Measurements from ENCODE around the gene MUC13.

The MUC13 gene

GRCh38 chr3:124895756-124896155 is 38.8 kb downstream of the MUC13 start:
- DNase-seq = no peak

DNA sequence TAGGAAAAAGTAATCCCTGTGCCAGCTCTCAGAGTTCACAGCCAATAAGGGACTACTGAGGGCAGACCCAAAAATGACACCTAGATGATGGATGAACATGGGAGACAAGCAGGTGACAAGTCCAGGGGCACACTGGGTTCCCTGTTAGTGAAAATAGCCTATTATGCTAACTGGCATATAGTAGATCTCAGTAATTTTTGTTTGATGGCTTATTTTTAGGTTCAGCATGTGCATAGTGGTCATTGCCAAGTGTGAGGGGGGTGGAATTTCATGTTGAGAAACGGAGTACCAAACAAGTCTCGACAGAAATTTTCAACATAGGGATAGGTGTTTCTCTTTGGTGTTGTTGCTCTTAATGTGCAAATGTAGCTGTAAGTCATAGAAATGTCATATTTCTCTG is 41.0 kb downstream of the MUC13 start:
- no peak for DNase-seq

DNA sequence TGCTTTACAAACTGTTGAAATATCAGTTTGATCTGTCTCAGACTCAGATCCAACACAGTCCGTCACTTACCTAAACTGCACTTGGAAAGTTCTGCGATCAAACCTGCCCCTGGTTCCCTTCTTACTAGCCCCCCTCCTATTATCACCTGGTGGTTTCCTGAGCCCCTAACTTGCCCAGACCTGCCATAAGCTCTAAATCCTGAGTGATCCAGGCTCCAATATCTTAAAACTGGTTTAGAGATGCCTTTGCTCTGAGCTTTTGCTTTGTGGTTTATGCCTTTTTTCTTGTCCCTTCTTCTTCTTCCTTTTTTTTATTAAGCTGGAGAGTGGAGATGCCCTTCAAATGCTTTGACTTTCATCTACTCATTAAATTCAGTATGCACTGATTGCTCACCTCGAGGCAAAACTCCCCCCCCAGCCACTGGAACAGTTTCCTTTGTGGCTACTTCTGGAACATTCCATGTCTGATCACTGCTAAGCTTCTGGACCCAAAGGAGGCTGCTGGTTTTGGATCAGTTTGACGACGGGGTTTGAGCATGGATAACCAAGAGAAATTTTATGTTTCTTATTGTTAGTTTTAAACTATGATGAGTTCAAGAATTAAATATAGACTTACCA is 43.9 kb downstream of the MUC13 start:
- no peak for DNase-seq

DNA sequence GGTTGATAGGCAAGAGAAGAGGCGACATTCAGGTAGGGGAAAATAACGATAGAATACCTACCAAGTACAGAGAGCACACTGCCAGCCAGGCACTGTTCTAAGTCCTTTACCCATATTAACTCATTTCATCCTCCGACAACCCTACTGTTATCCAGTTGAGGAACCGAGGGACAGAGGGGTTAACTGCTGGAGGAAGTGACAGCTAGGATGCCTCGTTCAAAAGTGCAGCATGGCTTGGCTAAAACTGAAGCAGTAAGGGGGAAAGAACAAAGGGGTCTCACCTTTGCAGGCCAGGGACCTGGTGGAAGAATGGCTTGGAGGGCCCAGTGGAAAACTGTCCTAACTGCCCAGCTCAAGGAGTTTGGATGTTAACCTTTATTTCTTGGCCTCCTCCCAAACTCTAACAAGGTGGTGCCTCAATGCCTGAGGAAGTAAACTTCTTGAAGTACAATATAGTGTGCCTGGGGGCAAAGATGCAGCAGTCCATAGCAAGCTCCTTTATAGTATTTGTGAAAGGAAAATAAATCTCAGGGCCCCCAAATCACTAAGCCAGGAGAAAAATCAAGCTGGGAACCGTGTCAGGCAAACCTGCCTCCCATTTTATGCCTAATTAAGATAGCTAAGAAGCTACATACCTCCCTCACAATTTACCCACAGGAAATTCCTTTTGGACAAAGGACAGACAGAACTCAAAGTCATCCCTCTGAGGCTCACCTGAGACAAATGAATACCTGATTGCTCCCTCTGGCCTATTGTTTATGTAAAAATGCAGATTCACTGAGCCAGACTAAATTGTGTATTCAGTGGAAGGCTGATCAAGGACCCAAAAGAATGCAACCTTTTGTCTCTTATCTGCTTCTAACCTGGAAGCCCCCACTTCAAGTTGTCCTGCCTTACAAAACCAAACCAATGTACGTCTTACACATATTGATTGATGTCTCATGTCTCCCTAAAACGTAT is 45.8 kb downstream of the MUC13 start:
- no peak for DNase-seq

DNA sequence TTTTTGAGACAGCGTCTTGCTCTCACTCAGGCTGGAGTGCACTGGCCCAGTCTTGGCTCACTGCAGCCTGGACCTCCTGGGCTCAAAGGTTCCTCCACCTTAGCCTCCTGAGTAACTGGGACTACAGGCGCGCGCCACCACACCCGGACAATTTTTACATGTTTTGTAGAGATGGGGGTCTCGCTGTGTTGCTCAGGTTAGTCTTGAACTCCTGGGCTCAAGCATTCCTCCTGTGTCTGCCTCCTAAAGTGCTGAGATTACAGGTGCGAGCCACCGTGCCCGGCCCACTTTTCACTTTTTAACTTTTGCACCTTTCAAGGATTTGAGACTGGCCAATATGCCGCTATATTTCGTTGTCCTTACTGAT is 46.6 kb downstream of the MUC13 start:
- no peak for DNase-seq

DNA sequence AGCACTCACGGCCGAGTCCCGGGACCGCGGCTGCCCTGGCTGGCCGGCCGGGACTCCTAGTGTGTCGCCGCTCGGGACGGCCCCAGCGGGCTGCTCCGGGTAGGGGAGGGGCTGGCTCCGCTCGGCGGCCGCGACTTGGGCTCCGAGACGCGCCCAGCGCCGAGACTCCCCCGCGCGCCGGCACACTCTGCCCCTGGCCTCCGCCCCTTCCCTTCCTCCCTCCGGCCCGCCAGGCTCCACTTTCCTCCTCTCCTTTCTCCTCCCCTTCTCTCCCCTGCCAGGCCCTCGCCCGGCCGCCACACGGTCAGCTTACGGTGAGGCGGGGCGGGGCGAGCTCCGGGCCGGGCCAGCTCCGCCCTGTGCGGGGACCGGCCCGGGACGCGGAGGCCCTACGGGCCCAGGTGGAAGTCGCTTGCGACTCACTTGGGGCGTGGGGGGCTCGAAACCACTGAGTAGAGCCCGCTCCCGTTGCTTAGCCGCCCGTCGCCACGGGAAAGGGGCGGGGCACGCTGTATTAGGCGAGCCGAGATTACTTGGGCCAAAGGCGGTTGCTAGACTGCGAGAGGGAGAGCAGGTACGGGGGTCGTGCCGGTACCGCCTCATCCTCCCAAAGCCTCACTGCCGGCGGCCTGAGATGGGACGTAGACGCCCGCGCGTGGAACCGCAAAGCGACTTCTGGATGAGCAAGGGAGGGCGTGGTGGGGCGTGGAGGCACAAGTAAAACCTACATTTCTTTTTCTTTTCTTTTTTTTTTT is 47.2 kb downstream of the MUC13 start, which contains the start of gene ITGB5:
Gene ITGB5 (minus strand): TSS at position 189 of the 755 bp plus-strand sequence. CDS start 365 bp downstream, outside the sequence.
- DNase-seq = no peak

DNA sequence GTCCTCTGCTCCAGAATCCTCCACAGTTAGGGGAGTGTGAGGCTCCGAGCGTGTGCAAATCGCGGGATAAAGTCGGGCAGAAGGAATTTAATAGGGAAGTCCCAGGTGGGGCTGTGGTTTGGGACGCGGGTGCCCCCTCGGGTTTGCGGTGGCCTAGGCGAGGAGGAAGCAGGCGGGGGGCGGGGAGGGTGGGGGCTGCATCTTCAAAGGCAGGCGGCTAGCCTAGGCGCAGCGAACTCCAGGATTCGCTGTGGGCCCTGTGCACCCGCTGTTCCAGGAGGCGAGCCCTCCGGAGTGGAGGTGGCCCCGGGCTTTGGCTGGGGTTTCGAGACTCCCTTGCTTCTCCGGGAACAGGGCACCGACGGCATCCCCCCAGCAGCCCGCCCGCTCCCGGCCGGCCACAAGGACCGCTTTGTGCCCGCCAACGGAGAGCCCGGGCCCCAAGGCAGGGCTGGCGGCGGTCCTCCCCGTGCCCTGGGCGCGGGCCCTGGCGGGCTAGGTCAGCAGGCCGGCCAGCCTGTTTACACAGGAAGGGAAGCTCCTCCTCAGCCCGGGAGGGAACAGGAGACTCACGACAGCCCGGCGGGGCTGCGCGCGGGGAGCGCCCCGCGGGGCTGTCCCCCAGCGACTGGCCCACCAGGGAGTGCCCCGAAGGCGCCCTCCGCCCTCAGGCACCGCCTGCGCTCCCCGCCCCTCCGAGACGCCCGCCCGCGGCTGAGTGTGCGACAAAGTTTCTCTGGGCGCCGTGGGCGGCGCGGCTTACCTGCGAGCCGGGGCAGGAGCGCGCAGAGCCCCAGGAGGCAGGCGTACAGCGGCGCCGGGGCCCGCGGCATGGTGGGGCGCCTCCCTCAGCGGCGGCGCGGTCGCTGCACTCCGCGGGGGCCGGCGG is 48.1 kb downstream of the MUC13 start:
- DNase-seq = no peak

DNA sequence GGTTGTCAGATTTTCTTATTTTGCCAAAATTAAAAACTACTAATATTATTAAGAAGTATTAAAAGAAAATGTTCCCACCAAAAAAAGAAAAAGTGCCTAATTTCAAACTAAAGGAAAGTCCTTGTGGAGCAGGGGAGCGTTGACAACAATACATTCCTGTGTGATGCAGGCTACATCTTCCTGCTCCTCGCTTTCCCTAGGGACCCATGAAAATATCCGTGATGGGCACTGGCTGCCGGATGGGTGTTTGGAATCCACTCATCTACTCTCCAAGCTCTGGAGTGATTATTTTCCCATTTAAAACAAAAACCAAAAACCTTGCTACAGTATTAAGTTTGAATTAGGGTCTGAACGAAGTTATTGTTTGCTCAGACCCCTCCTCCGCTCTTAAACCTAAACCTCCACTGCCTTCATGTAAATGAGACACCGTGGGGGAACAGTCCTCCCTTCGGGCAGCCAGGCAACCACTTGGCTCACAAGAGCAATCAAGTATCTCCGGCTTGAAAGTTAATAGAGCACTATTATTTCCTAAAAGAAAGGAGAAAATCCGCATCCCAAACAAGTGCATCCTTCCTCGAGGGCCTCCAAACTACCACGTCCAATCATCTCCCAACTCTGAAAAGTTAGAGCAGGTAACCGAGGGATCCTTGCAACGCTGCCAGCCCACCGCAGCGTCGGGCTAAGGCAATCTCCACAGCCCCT is 48.9 kb downstream of the MUC13 start:
- no peak for DNase-seq

- DNase-seq = no peak
Measured at GRCh38 chr3:124884474-124885101, 50.0 kb downstream of the MUC13 start.

DNA sequence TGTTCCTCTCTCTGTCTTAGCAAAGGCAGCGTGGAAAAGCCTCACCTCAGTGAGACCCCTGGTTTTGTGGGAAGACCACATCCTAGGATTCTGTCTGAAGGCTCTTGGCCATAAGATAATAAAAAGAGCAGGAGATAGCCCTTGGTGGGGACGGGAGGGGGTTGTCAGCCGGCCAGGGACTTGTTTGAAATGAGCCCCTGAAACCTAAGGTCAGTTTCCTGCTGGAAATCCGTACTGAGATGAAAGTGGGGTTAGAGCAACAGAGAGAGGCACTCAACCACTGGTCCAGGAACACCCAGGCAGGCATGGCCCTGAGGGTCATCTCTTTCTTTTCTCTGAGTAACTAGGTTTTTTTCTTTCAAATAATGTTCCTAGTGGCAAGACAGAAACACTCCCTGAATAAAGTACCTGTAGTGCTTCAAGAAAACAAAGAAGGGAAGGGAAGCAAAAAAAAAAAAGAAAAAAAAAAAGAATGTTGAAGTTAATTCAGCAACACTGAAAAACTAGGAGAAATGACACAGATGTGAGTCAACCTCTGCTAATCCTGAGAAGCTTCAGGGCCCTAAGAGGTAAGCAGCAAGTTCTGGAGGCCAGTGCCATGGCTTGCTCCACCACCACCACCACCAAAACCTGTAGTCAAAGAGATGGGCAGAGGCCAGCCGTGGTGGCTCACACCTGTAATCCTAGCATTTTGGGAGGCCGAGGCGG is 50.6 kb downstream of the MUC13 start:
- no peak for DNase-seq

GRCh38 chr3:124882816-124883747 is 51.5 kb downstream of the MUC13 start:
- no peak for DNase-seq

DNA sequence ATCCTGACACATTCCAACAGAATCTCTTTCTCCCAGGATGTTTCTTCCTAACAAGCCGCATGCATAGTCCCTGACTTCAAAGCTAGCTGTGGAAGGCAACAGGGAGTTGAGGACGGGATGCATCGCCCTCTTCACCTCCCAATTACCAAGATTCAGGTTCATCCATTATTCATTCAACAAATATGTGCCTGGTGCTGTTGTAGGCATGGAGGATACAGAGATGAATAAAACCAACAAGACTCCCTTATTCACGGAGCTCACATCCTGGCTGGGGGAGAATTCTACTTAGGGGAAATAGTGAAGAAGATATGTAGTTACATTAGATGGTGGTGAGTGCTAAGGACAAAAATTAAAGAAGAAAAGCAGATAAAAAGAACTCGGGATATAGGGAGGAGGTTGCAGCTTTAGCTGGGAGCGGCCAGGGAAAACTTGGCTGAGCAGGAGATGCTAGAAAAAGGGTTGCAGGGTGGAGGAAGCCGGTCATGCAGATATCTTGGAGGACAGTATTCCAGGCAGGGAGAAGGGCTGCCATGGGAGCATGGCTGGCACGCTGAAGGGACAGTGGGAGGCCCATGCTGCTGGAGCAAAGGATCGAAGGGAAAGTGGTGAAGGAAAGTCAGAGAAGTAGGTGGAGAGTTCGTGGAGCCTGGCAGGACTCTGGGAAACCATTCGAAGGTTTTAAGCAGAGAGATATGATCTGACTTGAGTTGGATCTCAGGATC is 52.4 kb downstream of the MUC13 start:
- DNase-seq = no peak

DNA sequence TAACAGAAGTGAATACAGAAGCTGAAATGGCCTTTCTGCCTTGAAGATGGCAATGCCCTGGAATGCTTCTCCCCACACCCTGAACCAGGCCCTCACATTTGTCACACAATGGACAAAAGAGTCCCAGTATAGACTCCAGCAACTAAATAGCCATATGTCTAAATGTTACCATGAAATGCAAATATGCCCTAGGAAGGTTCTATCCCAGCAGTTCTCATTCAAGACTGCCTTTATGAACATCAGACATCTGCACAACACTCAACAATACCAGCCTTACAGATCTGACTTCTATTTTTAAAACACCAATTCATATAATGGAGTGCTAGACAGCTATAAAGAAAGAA is 55.2 kb downstream of the MUC13 start:
- no peak for DNase-seq

DNA sequence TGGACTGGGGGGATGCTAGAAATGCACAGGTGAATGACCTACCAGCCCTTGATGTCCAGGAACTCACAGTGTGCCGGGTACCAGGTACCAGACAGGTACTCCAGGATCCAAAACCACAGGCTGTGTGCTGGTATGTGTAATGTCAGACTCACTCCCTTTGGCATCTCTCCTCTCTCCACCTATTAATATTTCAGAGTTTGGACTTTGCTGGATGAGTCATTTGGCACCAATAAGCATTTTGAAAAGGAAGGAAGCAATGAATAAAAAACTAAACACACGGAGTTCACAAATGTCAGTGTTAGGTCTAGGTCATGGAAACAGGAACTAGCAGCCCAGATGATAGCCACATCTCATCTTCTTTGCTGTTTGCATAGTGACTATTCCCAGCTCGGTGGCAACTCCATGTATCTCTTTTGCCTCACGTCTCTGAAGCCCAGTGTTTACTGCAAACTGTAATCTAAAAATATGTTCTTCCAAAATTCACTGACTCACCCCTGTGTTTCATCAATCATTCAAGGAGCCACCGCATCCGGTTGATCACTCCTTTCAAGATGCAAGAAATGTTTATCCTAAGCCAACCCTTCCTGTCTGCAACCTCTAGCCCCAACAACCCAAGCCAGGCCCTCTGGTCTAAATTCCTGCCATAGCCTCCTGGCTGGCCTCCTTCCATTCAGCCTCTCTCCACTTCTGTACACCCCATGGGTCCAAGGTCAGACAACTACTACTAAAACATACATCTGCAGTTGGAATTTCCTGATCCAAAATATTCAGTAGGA is 55.8 kb downstream of the MUC13 start:
- no peak for DNase-seq

DNA sequence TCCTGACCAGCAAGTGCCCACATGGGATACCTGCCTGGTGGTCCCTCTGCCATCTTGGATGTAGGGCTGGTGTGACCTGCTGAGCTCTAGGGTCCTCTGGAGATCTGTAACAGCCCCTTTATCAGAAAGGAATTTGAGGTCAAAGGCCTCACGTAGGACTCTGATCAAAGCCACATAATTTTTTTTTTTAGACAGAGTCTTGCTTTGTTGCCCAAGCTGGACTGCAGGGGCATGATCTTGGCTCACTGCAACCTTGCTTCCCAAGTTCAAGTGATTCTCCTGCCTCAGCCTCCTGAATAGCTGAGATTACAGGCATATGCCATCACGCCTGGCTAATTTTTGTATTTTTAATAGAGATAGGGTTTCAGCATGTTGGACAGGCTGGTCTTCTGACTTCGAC is 56.9 kb downstream of the MUC13 start:
- no peak for DNase-seq

- DNase-seq = no peak
Measured at GRCh38 chr3:124876401-124876878, 58.1 kb downstream of the MUC13 start.

- DNase-seq = no peak
Measured at GRCh38 chr3:124873226-124873625, 61.3 kb downstream of the MUC13 start.

GRCh38 chr3:124867511-124867910 is 67.0 kb downstream of the MUC13 start:
- DNase-seq = no peak

Measured in CD4-positive, alpha-beta T cell treated with Interferon gamma for 1 hour (primary cell).